HEK293T (cell line): ENCODE results near the gene HIF3A.
"Not testable (repeated sequence)": the region's sequence is repeated elsewhere in the genome, so short reads cannot be mapped to it uniquely, and the experiment has no call there.

ENCODE experiments used
- CTCF ChIA-PET: fragments of 350-600 bp; formaldehyde crosslinking; extraction: SDS; loops from one replicate; lab custom pipeline; 2021; ENCODE audit warnings: antibody characterized with exemption, inconsistent platforms; lab: Yijun Ruan, JAX
- POLR2A ChIA-PET: fragments of 350-600 bp; formaldehyde crosslinking; extraction: SDS; loops from one replicate; lab custom pipeline; 2020; ENCODE audit warnings: antibody characterized with exemption, inconsistent platforms; lab: Yijun Ruan, JAX
- DNase-seq: peaks from one replicate; pipeline ENCODE4 v3.0.0; 2012; ENCODE audit warnings: mixed read lengths; ENCODE audit errors: extremely low spot score
- ARNT ChIP-seq: fragments of 450-650 bp; IDR thresholded peaks from 2 replicates; pipeline ENCODE4 v1.6.1; 2017; ENCODE audit warnings: mild to moderate bottlenecking
- BHLHE40 ChIP-seq: fragments of 450-650 bp; IDR thresholded peaks from 2 replicates; pipeline ENCODE4 v1.6.1; 2016; ENCODE audit warnings: mild to moderate bottlenecking, moderate library complexity, borderline replicate concordance
- CTBP1 ChIP-seq: fragments of 450-650 bp; IDR thresholded peaks from 2 replicates; pipeline ENCODE4 v1.6.1; 2016; ENCODE audit warnings: borderline replicate concordance
- ELF4 ChIP-seq: fragments of 450-650 bp; IDR thresholded peaks from 2 replicates; pipeline ENCODE4 v1.6.1; 2017; ENCODE audit warnings: antibody characterized with exemption
- FOXA1 ChIP-seq: fragments of 450-650 bp; IDR thresholded peaks from 2 replicates; pipeline ENCODE4 v1.6.1; 2016; ENCODE audit warnings: mild to moderate bottlenecking
- FOXK2 ChIP-seq: fragments of 450-650 bp; IDR thresholded peaks from 2 replicates; pipeline ENCODE4 v1.6.1; 2016; ENCODE audit warnings: mild to moderate bottlenecking
- FOXM1 ChIP-seq: fragments of 450-650 bp; IDR thresholded peaks from 2 replicates; pipeline ENCODE4 v1.6.1; 2017; ENCODE audit warnings: mild to moderate bottlenecking, borderline replicate concordance
- HDGF ChIP-seq: fragments of 450-650 bp; IDR thresholded peaks from 2 replicates; pipeline ENCODE4 v1.6.1; 2017; ENCODE audit warnings: antibody characterized with exemption, borderline replicate concordance
- L3MBTL2 ChIP-seq: fragments of 450-650 bp; conservative IDR thresholded peaks from 2 replicates; pipeline ENCODE4 v1.6.1; 2016; ENCODE audit warnings: mild to moderate bottlenecking
- LEF1 ChIP-seq: fragments of 450-650 bp; IDR thresholded peaks from 2 replicates; pipeline ENCODE4 v1.6.1; 2017; ENCODE audit warnings: mild to moderate bottlenecking, borderline replicate concordance
- NFRKB ChIP-seq: fragments of 450-650 bp; IDR thresholded peaks from 2 replicates; pipeline ENCODE4 v1.6.1; 2016; ENCODE audit warnings: mild to moderate bottlenecking, moderate library complexity
- PKNOX1 ChIP-seq: fragments of 450-650 bp; IDR thresholded peaks from 2 replicates; pipeline ENCODE4 v1.6.1; 2016
- SP1 ChIP-seq: fragments of 450-650 bp; IDR thresholded peaks from 2 replicates; pipeline ENCODE4 v1.6.1; 2017
- SUZ12 ChIP-seq: fragments of 450-650 bp; IDR thresholded peaks from 2 replicates; pipeline ENCODE4 v1.6.1; 2016; ENCODE audit warnings: mild to moderate bottlenecking
- TARDBP ChIP-seq: fragments of 450-650 bp; IDR thresholded peaks from 2 replicates; pipeline ENCODE4 v1.6.1; 2016
- ZNF384 ChIP-seq: fragments of 450-650 bp; IDR thresholded peaks from 2 replicates; pipeline ENCODE4 v1.6.1; 2016

The HIF3A gene

GRCh38 chr19:46296722-46297461 is at the start of gene HIF3A:
HIF3A (plus strand) TSS chr19:46297042; CDS start chr19:46297077, 35 bp downstream.
- ChIA-PET POLR2A (no interaction called here), CTCF (interaction anchor here (0.7 to 0.9 kb wide), 2 partner anchors 16 to 211 kb away, joined by 3 read pairs; no protein-coding TSS in a partner anchor)
- TF ChIP-seq PKNOX1 (peak; percentile 62), ELF4 (no peak)
- no peak for DNase-seq

- POLR2A ChIA-PET, result no interaction called here
- DNase-seq, result no peak
- CTCF ChIA-PET, result interaction anchor here (0.6 kb wide), 1 partner anchor 30 kb away, joined by 3 read pairs; no protein-coding TSS in a partner anchor
- TF ChIP-seq ELF4, result no peak
- TF ChIP-seq L3MBTL2, result no peak
- TF ChIP-seq TARDBP, result no peak
- TF ChIP-seq BHLHE40, result no peak
- TF ChIP-seq PKNOX1, result no peak
- TF ChIP-seq LEF1, result no peak
- no peak for TF ChIP-seq CTBP1
- no peak for TF ChIP-seq FOXK2
- no peak for TF ChIP-seq SUZ12
- TF ChIP-seq FOXM1, result no peak
- no peak for TF ChIP-seq SP1
- no peak for TF ChIP-seq HDGF
- no peak for TF ChIP-seq NFRKB
- no peak for TF ChIP-seq FOXA1
- TF ChIP-seq ARNT, result no peak
Measured at GRCh38 chr19:46250076-46250735, 46.6 kb upstream of the HIF3A start.

- POLR2A ChIA-PET, result no interaction called here
- TF ChIP-seq HDGF (no peak), TARDBP (no peak), L3MBTL2 (no peak), CTBP1 (no peak), ZNF384 (no peak), BHLHE40 (no peak)
- CTCF ChIA-PET, result no interaction called here
- no peak for DNase-seq
Measured at GRCh38 chr19:46251416-46251815, 45.4 kb upstream of the HIF3A start.

GRCh38 chr19:46254776-46255175 is 42.1 kb upstream of the HIF3A start:
- POLR2A ChIA-PET, result no interaction called here

GRCh38 chr19:46256855-46257254 is 40.0 kb upstream of the HIF3A start:
- ChIA-PET POLR2A (no interaction called here), CTCF (no interaction called here)
- TF ChIP-seq FOXM1 (no peak), FOXA1 (no peak), FOXK2 (no peak), ELF4 (no peak), HDGF (no peak), NFRKB (no peak), BHLHE40 (no peak), CTBP1 (no peak), PKNOX1 (no peak), ARNT (no peak), L3MBTL2 (no peak), SUZ12 (no peak), ZNF384 (no peak), LEF1 (no peak)
- no peak for DNase-seq

More at GRCh38 chr19:46254776-46255175, 42.1 kb upstream of the HIF3A start:
- TF ChIP-seq LEF1 (no peak), HDGF (no peak)
- CTCF ChIA-PET, result no interaction called here
- DNase-seq, result no peak

GRCh38 chr19:46261501-46261900 is 35.3 kb upstream of the HIF3A start:
- POLR2A ChIA-PET, result interaction anchor here (0.5 kb wide), 1 partner anchor 544 kb away, joined by 3 read pairs; no protein-coding TSS in a partner anchor
- CTCF ChIA-PET, result interaction anchor here (0.6 to 10.9 kb wide), 2 partner anchors 182 to 227 kb away, joined by 4 to 93 read pairs; no protein-coding TSS in a partner anchor
- not testable (repeated sequence) for DNase-seq

- DNase-seq, POLR2A ChIA-PET: not testable (repeated sequence)
- CTCF ChIA-PET, result interaction anchor here (10.9 kb wide), 1 partner anchor 183 kb away, joined by 93 read pairs; no protein-coding TSS in a partner anchor
Measured at GRCh38 chr19:46262684-46263296, 34.1 kb upstream of the HIF3A start.

- DNase-seq, POLR2A ChIA-PET: not testable (repeated sequence)
- CTCF ChIA-PET, result interaction anchor here (0.7 to 10.9 kb wide), 5 partner anchors 33 to 245 kb away, joined by 3 to 93 read pairs (median 3); no protein-coding TSS in a partner anchor
Measured at GRCh38 chr19:46264801-46265200, 32.0 kb upstream of the HIF3A start.
